OCI-LY3 (cell line): Measurements from ENCODE around the gene SPG7.
"Not testable (repeated sequence)": the region's sequence is repeated elsewhere in the genome, so short reads cannot be mapped to it uniquely, and the experiment has no call there.

Experiments
- EZH2phosphoT487 ChIP-seq: fragments of 200-600 bp; shearing (Covaris generic); IDR thresholded peaks from 2 replicates; pipeline ENCODE4 v1.6.1; 2018; ENCODE audit warnings: antibody characterized with exemption, mixed run types, low read depth
- TF ChIP-seq, protein P1 (sequence below): fragments of 200-600, 300-600 bp; sonication (generic); IDR thresholded peaks from 2 replicates; pipeline ENCODE4 v1.5.1; 2014; ENCODE audit warnings: antibody characterized with exemption, low read length, low read depth

DNA sequence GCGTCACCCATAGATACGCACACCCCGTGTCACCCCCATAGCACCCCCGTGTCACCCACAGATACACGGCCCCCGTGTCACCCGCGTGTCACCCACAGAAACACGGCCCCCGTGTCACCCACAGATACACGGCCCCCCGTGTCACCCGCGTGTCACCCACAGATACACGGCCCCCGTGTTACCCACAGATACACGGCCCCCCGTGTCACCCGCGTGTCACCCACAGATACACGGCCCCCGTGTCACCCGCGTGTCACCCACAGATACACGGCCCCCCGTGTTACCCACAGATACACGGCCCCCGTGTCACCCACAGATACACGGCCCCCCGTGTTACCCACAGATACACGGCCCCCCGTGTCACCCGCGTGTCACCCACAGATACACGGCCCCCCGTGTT lies 79.5 kb downstream of the SPG7 start:
- TF ChIP-seq, protein P1, sequence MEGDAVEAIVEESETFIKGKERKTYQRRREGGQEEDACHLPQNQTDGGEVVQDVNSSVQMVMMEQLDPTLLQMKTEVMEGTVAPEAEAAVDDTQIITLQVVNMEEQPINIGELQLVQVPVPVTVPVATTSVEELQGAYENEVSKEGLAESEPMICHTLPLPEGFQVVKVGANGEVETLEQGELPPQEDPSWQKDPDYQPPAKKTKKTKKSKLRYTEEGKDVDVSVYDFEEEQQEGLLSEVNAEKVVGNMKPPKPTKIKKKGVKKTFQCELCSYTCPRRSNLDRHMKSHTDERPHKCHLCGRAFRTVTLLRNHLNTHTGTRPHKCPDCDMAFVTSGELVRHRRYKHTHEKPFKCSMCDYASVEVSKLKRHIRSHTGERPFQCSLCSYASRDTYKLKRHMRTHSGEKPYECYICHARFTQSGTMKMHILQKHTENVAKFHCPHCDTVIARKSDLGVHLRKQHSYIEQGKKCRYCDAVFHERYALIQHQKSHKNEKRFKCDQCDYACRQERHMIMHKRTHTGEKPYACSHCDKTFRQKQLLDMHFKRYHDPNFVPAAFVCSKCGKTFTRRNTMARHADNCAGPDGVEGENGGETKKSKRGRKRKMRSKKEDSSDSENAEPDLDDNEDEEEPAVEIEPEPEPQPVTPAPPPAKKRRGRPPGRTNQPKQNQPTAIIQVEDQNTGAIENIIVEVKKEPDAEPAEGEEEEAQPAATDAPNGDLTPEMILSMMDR = not testable (repeated sequence)
- TF ChIP-seq EZH2phosphoT487 = not testable (repeated sequence)
